Measurements from ENCODE around the gene RGPD5.
"Not testable (repeated sequence)": the region's sequence is repeated elsewhere in the genome, so short reads cannot be mapped to it uniquely, and the experiment has no call there.

GRCh38 chr2:109768934-109769333 lies 25.2 kb upstream of the RGPD5 start:
- not testable (repeated sequence) for TF ChIP-seq CTCF, POLR2A, EP300 (IDR thresholded peaks at IDR 0.05)

Measured in gastroesophageal sphincter (tissue), 3 donors.